ENCODE results near the gene ART3. TPM values are rescaled to one million over a fixed set of nuclear protein-coding genes. Genes with fewer than 3 reads are reported as not detected.
A peak's percentile ranks its signal among the peaks of the same experiment; 100 is the strongest.
"Not testable (repeated sequence)": the region's sequence is repeated elsewhere in the genome, so short reads cannot be mapped to it uniquely, and the experiment has no call there.

Gene ART3
- total RNA-seq, 1 experiment from 2014 or later: 0.59 TPM

GRCh38 chr4:76036855-76037254 is 37.7 kb upstream of the ART3 start:
- Mint-ChIP-seq H3K27ac (no peak overlapping the region), H3K4me1 (no peaks in the 10 kb centered on the region), H3K9me3 (no peaks in the 10 kb centered on the region), H3K36me3 (no peaks in the 10 kb centered on the region), H3K4me3 (no peak overlapping the region), H3K27me3 (ENCODE audit: low read depth) (no peaks in the 10 kb centered on the region)
- ATAC-seq: peak; percentile 67
- DNase-seq (ENCODE audit: low spot score): no peak
- POLR2A ChIA-PET: no interaction called here
- CTCF ChIA-PET: interaction anchor here (0.7 to 1.8 kb wide), 6 partner anchors 11 to 141 kb away, joined by 3 to 13 read pairs (median 4); no protein-coding TSS in a partner anchor
- TF ChIP-seq, protein P1, sequence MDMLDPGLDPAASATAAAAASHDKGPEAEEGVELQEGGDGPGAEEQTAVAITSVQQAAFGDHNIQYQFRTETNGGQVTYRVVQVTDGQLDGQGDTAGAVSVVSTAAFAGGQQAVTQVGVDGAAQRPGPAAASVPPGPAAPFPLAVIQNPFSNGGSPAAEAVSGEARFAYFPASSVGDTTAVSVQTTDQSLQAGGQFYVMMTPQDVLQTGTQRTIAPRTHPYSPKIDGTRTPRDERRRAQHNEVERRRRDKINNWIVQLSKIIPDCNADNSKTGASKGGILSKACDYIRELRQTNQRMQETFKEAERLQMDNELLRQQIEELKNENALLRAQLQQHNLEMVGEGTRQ (CRISPR knock-in tag; IDR thresholded peaks at IDR 0.05): no peak

GRCh38 chr4:76042241-76042998 is 32.1 kb upstream of the ART3 start:
- peaks cover 23% of the 10 kb centered on the region for H3K27me3 Mint-ChIP-seq (ENCODE audit: low read depth)
- DNase-seq (ENCODE audit: low spot score); H3K27ac Mint-ChIP-seq; H3K4me1 Mint-ChIP-seq; H3K36me3 Mint-ChIP-seq; H3K4me3 Mint-ChIP-seq; CTCF ChIA-PET; ATAC-seq; POLR2A ChIA-PET: not testable (repeated sequence)
- H3K9me3 Mint-ChIP-seq: peaks cover 19% of the 10 kb centered on the region

- ATAC-seq; DNase-seq (ENCODE audit: low spot score); CTCF ChIA-PET; POLR2A ChIA-PET; H3K36me3 Mint-ChIP-seq; H3K27ac Mint-ChIP-seq; H3K4me1 Mint-ChIP-seq; H3K4me3 Mint-ChIP-seq: not testable (repeated sequence)
- Mint-ChIP-seq H3K9me3 (peaks cover 19% of the 10 kb centered on the region), H3K27me3 (ENCODE audit: low read depth) (peaks cover 27% of the 10 kb centered on the region)
These were observed 31.2 kb upstream of the ART3 start for GRCh38 chr4:76043306-76043705.

DNA sequence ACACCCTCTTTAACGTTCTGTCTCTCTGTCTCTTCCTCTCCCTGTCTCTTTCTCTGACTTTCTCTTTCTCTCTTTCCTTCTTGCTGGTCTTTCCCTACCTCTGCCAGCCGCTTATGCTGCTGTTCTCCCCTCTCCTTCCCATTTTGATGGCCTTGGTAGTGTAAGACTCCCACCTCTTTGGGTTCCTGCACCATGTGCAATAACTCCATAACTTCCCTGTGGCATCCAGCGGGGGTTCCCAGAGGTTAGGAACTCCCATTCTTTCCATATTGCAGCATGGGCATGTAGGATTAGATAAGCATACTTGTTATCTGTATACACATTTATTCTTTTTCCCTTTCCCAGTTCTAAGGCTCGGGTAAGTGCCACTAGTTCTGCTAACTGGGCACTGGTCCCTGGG is 29.8 kb upstream of the ART3 start:
- H3K4me1 Mint-ChIP-seq: peaks cover 14% of the 10 kb centered on the region
- ATAC-seq; H3K4me3 Mint-ChIP-seq; CTCF ChIA-PET; POLR2A ChIA-PET; H3K36me3 Mint-ChIP-seq; DNase-seq (ENCODE audit: low spot score); H3K27ac Mint-ChIP-seq: not testable (repeated sequence)
- H3K9me3 Mint-ChIP-seq: peaks cover 19% of the 10 kb centered on the region
- H3K27me3 Mint-ChIP-seq (ENCODE audit: low read depth): peaks cover 40% of the 10 kb centered on the region

- H3K4me1 Mint-ChIP-seq: peaks cover 22% of the 10 kb centered on the region
- H3K4me3 Mint-ChIP-seq; POLR2A ChIA-PET; DNase-seq (ENCODE audit: low spot score); CTCF ChIA-PET; H3K9me3 Mint-ChIP-seq; H3K27ac Mint-ChIP-seq; ATAC-seq; H3K36me3 Mint-ChIP-seq: not testable (repeated sequence)
- peaks cover 38% of the 10 kb centered on the region for H3K27me3 Mint-ChIP-seq (ENCODE audit: low read depth)
These were observed 24.6 kb upstream of the ART3 start for GRCh38 chr4:76049860-76050416.

DNA sequence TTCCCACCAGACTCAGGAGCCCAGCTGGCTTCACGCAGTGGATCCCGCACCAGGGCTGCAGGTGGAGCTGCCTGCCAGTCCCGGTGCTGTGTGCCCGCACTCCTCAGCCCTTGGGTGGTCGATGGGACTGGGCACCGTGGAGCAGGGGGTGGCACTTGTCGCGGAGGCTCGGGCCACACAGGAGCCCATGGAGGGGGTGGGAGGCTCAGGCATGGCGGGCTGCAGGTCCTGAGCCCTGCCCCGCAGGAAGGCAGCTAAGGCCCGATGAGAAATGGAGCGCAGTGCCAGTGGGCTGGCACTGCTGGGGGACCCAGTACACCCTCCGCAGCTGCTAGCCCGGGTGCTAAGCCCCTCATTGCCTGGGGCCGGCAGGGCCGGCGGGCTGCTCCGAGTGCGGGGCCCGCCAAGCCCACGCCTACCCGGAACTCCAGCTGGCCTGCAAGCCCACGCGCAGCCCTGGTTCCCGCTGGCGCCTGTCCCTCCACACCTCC is 23.9 kb upstream of the ART3 start:
- peaks cover 36% of the 10 kb centered on the region for H3K27me3 Mint-ChIP-seq (ENCODE audit: low read depth)

GRCh38 chr4:76053730-76054129 is 20.8 kb upstream of the ART3 start:
- TF ChIP-seq ZNF317 (CRISPR knock-in tag; IDR thresholded peaks at IDR 0.05; ENCODE audit: borderline replicate concordance, low read depth) (no peak), MXD4 (CRISPR knock-in tag; IDR thresholded peaks at IDR 0.05; ENCODE audit: borderline replicate concordance) (no peak)
- Mint-ChIP-seq H3K4me3 (no peak overlapping the region), H3K9me3 (0 out of 2 replicates have a peak, but pooled peaks cover 3% of the 10 kb centered on the region), H3K36me3 (no peaks in the 10 kb centered on the region), H3K27ac (peak overlapping the region; percentile 55; the same call in 1 of the 2 replicates), H3K27me3 (ENCODE audit: low read depth) (peaks cover 15% of the 10 kb centered on the region), H3K4me1 (peaks cover 32% of the 10 kb centered on the region)
- POLR2A ChIA-PET: no interaction called here
- ATAC-seq (0 out of 2 replicates have a peak, but pooled peaks have one; percentile 18), DNase-seq (ENCODE audit: low spot score) (no peak)
- CTCF ChIA-PET: interaction anchor here (1.3 to 3.4 kb wide), 3 partner anchors 33 to 158 kb away, joined by 6 to 23 read pairs (median 13); no protein-coding TSS in a partner anchor

More for the DNA sequence above, 23.9 kb upstream of the ART3 start:
- H3K4me1 Mint-ChIP-seq: peaks cover 28% of the 10 kb centered on the region
- H3K27ac Mint-ChIP-seq; ATAC-seq; DNase-seq (ENCODE audit: low spot score); H3K4me3 Mint-ChIP-seq; H3K36me3 Mint-ChIP-seq; H3K9me3 Mint-ChIP-seq; POLR2A ChIA-PET: not testable (repeated sequence)
- CTCF ChIA-PET: interaction anchor here (0.6 kb wide), 1 partner anchor 707 kb away, joined by 3 read pairs; no protein-coding TSS in a partner anchor
